Activated CD4-positive, alpha-beta T cell treated with anti-CD3 and anti-CD28 coated beads, Interleukin-2, amount 10 ng/mL, durations not matched to agents 7 days and 5 days (primary cell): ENCODE data around the gene GPBAR1. TPM values are rescaled to one million over a fixed set of nuclear protein-coding genes. Genes with fewer than 3 reads are reported as not detected.
"Not testable (repeated sequence)": the region's sequence is repeated elsewhere in the genome, so short reads cannot be mapped to it uniquely, and the experiment has no call there.

Source experiments
- CTCF ChIA-PET: fragments of 350-600 bp; sonication (Branson Sonifier 250); formaldehyde crosslinking; loops from one replicate; lab custom pipeline; 2021; ENCODE audit warnings: antibody characterized with exemption; lab: Charles Lee
- POLR2A ChIA-PET: fragments of 350-600 bp; sonication (Branson Sonifier 250); formaldehyde crosslinking; loops from one replicate; lab custom pipeline; 2021; ENCODE audit warnings: antibody characterized with exemption; lab: Charles Lee
- DNase-seq: peaks from one replicate; pipeline ENCODE4 v3.0.0-alpha.2; 2020
- H3K27ac Mint-ChIP-seq: one replicate; pipeline ENCODE4 v1.8.0; 2021; ENCODE audit warnings: mild to moderate bottlenecking, moderate library complexity, mixed read lengths
- H3K27me3 Mint-ChIP-seq: one replicate; pipeline ENCODE4 v1.8.0; 2021; ENCODE audit warnings: mixed read lengths
- H3K36me3 Mint-ChIP-seq: one replicate; pipeline ENCODE4 v1.8.0; 2021; ENCODE audit warnings: low read depth, mixed read lengths
- H3K4me1 Mint-ChIP-seq: one replicate; pipeline ENCODE4 v1.8.0; 2021; ENCODE audit warnings: mixed read lengths
- H3K4me3 Mint-ChIP-seq: one replicate; pipeline ENCODE4 v1.8.0; 2021; ENCODE audit warnings: mild to moderate bottlenecking, moderate library complexity, mixed read lengths
- H3K9me3 Mint-ChIP-seq: one replicate; pipeline ENCODE4 v1.8.0; 2021; ENCODE audit warnings: mixed read lengths
- total RNA-seq, 2 experiments: library from RNA; stranded (reverse); gene quantifications; one replicate each; pipeline ENCODE4 v1.2.3, GENCODE V29; 2021

Gene GPBAR1
- total RNA-seq, 2 experiments from 2014 or later = 1.0 to 1.2 TPM

GRCh38 chr2:218271865-218272530, 11.2 kb downstream of the GPBAR1 start:
- DNase-seq = no peak
- POLR2A ChIA-PET = interaction anchor here (0.6 kb wide), 1 partner anchor 36 kb away, joined by 3 read pairs; no protein-coding TSS in a partner anchor
- CTCF ChIA-PET = interaction anchor here (0.6 to 7.5 kb wide), 18 partner anchors 11 to 445 kb away, joined by 3 to 113 read pairs (median 4); partner anchors contain the start of genes BCS1L, CATIP, GPBAR1 and TMBIM1
- no peaks in the 10 kb centered on the region for H3K27me3 Mint-ChIP-seq
- H3K9me3 Mint-ChIP-seq = no peaks in the 10 kb centered on the region
- peak overlapping the region; percentile 88 for H3K4me3 Mint-ChIP-seq
- peaks cover 34% of the 10 kb centered on the region for H3K36me3 Mint-ChIP-seq
- H3K4me1 Mint-ChIP-seq = peaks cover 39% of the 10 kb centered on the region
- H3K27ac Mint-ChIP-seq = peak overlapping the region; percentile 92

- Mint-ChIP-seq H3K36me3 (peaks cover 34% of the 10 kb centered on the region), H3K27me3 (no peaks in the 10 kb centered on the region), H3K9me3 (no peaks in the 10 kb centered on the region), H3K27ac (peak overlapping the region; percentile 92), H3K4me1 (peaks cover 32% of the 10 kb centered on the region), H3K4me3 (peak overlapping the region; percentile 16)
- ChIA-PET POLR2A (interaction anchor here (0.6 kb wide), 1 partner anchor 633 kb away, joined by 3 read pairs; no protein-coding TSS in a partner anchor), CTCF (interaction anchor here (0.7 to 7.5 kb wide), 19 partner anchors 12 to 444 kb away, joined by 3 to 113 read pairs (median 4); partner anchors contain the start of genes BCS1L, CATIP, GPBAR1 and TMBIM1)
- DNase-seq = peak; percentile 85
Measured at GRCh38 chr2:218272531-218273212, 11.9 kb downstream of the GPBAR1 start.

- DNase-seq, H3K9me3 Mint-ChIP-seq, H3K27me3 Mint-ChIP-seq, H3K4me3 Mint-ChIP-seq, H3K27ac Mint-ChIP-seq: not testable (repeated sequence)
- ChIA-PET CTCF (interaction anchor here (0.7 to 7.5 kb wide), 11 partner anchors 11 to 444 kb away, joined by 3 to 113 read pairs (median 4); partner anchors contain the start of genes CATIP, GPBAR1 and TMBIM1), POLR2A (interaction anchor here (0.6 kb wide), 1 partner anchor 632 kb away, joined by 3 read pairs; no protein-coding TSS in a partner anchor)
- Mint-ChIP-seq H3K36me3 (peaks cover 35% of the 10 kb centered on the region), H3K4me1 (peaks cover 32% of the 10 kb centered on the region)
Measured at GRCh38 chr2:218273214-218273907, 12.5 kb downstream of the GPBAR1 start.

GRCh38 chr2:218273908-218274249, 13.1 kb downstream of the GPBAR1 start:
- no peaks in the 10 kb centered on the region for H3K9me3 Mint-ChIP-seq
- peaks cover 38% of the 10 kb centered on the region for H3K36me3 Mint-ChIP-seq
- no peak overlapping the region for H3K27ac Mint-ChIP-seq
- peaks cover 32% of the 10 kb centered on the region for H3K4me1 Mint-ChIP-seq
- DNase-seq = no peak
- ChIA-PET POLR2A (no interaction called here), CTCF (interaction anchor here (1.2 to 7.5 kb wide), 5 partner anchors 11 to 122 kb away, joined by 4 to 113 read pairs (median 30); partner anchors contain the start of genes GPBAR1 and TMBIM1)
- no peaks in the 10 kb centered on the region for H3K27me3 Mint-ChIP-seq
- no peak overlapping the region for H3K4me3 Mint-ChIP-seq

GRCh38 chr2:218274586-218274985, 13.8 kb downstream of the GPBAR1 start:
- Mint-ChIP-seq H3K27ac (no peak overlapping the region), H3K27me3 (no peaks in the 10 kb centered on the region), H3K4me1 (peaks cover 27% of the 10 kb centered on the region), H3K36me3 (peaks cover 42% of the 10 kb centered on the region), H3K4me3 (no peak overlapping the region), H3K9me3 (no peaks in the 10 kb centered on the region)
- no peak for DNase-seq
- CTCF ChIA-PET = interaction anchor here (0.7 to 7.5 kb wide), 4 partner anchors 10 to 121 kb away, joined by 3 to 113 read pairs (median 36); partner anchors contain the start of gene TMBIM1
- POLR2A ChIA-PET = no interaction called here

GRCh38 chr2:218275371-218276072, 14.7 kb downstream of the GPBAR1 start:
- Mint-ChIP-seq H3K27me3 (no peaks in the 10 kb centered on the region), H3K4me1 (peaks cover 27% of the 10 kb centered on the region), H3K9me3 (no peaks in the 10 kb centered on the region), H3K27ac (no peak overlapping the region), H3K4me3 (no peak overlapping the region), H3K36me3 (peaks cover 50% of the 10 kb centered on the region)
- ChIA-PET CTCF (interaction anchor here (0.5 to 7.5 kb wide), 7 partner anchors 9 to 572 kb away, joined by 3 to 113 read pairs (median 4); partner anchors contain the start of gene TMBIM1), POLR2A (no interaction called here)
- no peak for DNase-seq

GRCh38 chr2:218276986-218277755, 16.4 kb downstream of the GPBAR1 start:
- H3K36me3 Mint-ChIP-seq = peaks cover 54% of the 10 kb centered on the region

GRCh38 chr2:218277921-218278320, 17.1 kb downstream of the GPBAR1 start:
- Mint-ChIP-seq H3K9me3 (no peaks in the 10 kb centered on the region), H3K27me3 (no peaks in the 10 kb centered on the region), H3K4me3 (no peak overlapping the region), H3K36me3 (peaks cover 54% of the 10 kb centered on the region), H3K27ac (no peak overlapping the region), H3K4me1 (peaks cover 12% of the 10 kb centered on the region)
- ChIA-PET POLR2A (no interaction called here), CTCF (no interaction called here)
- no peak for DNase-seq

More at GRCh38 chr2:218276986-218277755, 16.4 kb downstream of the GPBAR1 start:
- Mint-ChIP-seq H3K4me1 (peaks cover 18% of the 10 kb centered on the region), H3K27me3 (no peaks in the 10 kb centered on the region), H3K4me3 (no peak overlapping the region), H3K27ac (peak overlapping the region; percentile 7), H3K9me3 (no peaks in the 10 kb centered on the region)
- ChIA-PET CTCF (interaction anchor here (1.0 to 7.5 kb wide), 3 partner anchors 7 to 191 kb away, joined by 3 to 113 read pairs (median 67); partner anchors contain the start of gene TMBIM1), POLR2A (no interaction called here)
- no peak for DNase-seq

- DNase-seq = no peak
- CTCF ChIA-PET = interaction anchor here (1.2 kb wide), 1 partner anchor 117 kb away, joined by 3 read pairs; no protein-coding TSS in a partner anchor
- peaks cover 12% of the 10 kb centered on the region for H3K4me1 Mint-ChIP-seq
- H3K27ac Mint-ChIP-seq = peak overlapping the region; percentile 54
- no peaks in the 10 kb centered on the region for H3K27me3 Mint-ChIP-seq
- peaks cover 52% of the 10 kb centered on the region for H3K36me3 Mint-ChIP-seq
- POLR2A ChIA-PET = no interaction called here
- H3K9me3 Mint-ChIP-seq = no peaks in the 10 kb centered on the region
- H3K4me3 Mint-ChIP-seq = no peak overlapping the region
Measured at GRCh38 chr2:218278531-218279360, 17.9 kb downstream of the GPBAR1 start.

GRCh38 chr2:218280260-218280870, 19.6 kb downstream of the GPBAR1 start:
- peak overlapping the region; percentile 74 for H3K27ac Mint-ChIP-seq
- POLR2A ChIA-PET = no interaction called here
- H3K27me3 Mint-ChIP-seq = no peaks in the 10 kb centered on the region
- H3K4me1 Mint-ChIP-seq = peaks cover 26% of the 10 kb centered on the region
- peaks cover 52% of the 10 kb centered on the region for H3K36me3 Mint-ChIP-seq
- no peak overlapping the region for H3K4me3 Mint-ChIP-seq
- CTCF ChIA-PET = interaction anchor here (0.7 to 7.8 kb wide), 3 partner anchors 7 to 150 kb away, joined by 3 to 113 read pairs (median 3); partner anchors contain the start of genes AAMP and PNKD
- no peaks in the 10 kb centered on the region for H3K9me3 Mint-ChIP-seq
- no peak for DNase-seq
